Smooth muscle cell (in vitro differentiated cells): Measurements from ENCODE around the gene RBFA. TPM values are rescaled to one million over a fixed set of nuclear protein-coding genes. Genes with fewer than 3 reads are reported as not detected.

Experiments used
- DNase-seq: peaks from one replicate; lab custom pipeline; 2025; ENCODE audit not compliant: unreplicated experiment; lab: John Stamatoyannopoulos, UW
- H2AFZ ChIP-seq: fragments of 200-600 bp; sonication (generic); 2 replicates; pipeline ENCODE4 v1.6.0; 2016; ENCODE audit warnings: antibody characterized with exemption, low read depth, mild to moderate bottlenecking
- H3F3A ChIP-seq: fragments of 200-600 bp; sonication (generic); 2 replicates; pipeline ENCODE4 v1.6.0; 2017; ENCODE audit warnings: antibody characterized with exemption, low read depth
- H3K27ac ChIP-seq: fragments of 200-600 bp; sonication (generic); 2 replicates; pipeline ENCODE4 v1.5.1; 2016; ENCODE audit warnings: low read depth, mild to moderate bottlenecking
- H3K27me3 ChIP-seq: fragments of 200-600 bp; sonication (generic); 2 replicates; pipeline ENCODE4 v1.6.1; 2016; ENCODE audit warnings: low read depth, mild to moderate bottlenecking
- H3K36me3 ChIP-seq: fragments of 200-600 bp; sonication (generic); 2 replicates; pipeline ENCODE4 v1.5.1; 2016; ENCODE audit warnings: low read depth
- H3K4me1 ChIP-seq: fragments of 200-600 bp; sonication (generic); 2 replicates; pipeline ENCODE4 v1.5.1; 2016; ENCODE audit warnings: low read depth
- H3K4me2 ChIP-seq: fragments of 200-600 bp; sonication (generic); 2 replicates; pipeline ENCODE4 v1.6.0; 2016; ENCODE audit warnings: mild to moderate bottlenecking
- H3K4me3 ChIP-seq: fragments of 200-600 bp; sonication (generic); 2 replicates; pipeline ENCODE4 v1.5.1; 2016; ENCODE audit warnings: mild to moderate bottlenecking
- H3K79me2 ChIP-seq: fragments of 200-600 bp; sonication (generic); 2 replicates; pipeline ENCODE4 v1.6.0; 2016; ENCODE audit warnings: low read depth, mild to moderate bottlenecking
- H3K9ac ChIP-seq: fragments of 200-600 bp; sonication (generic); 2 replicates; pipeline ENCODE4 v1.6.0; 2016; ENCODE audit warnings: low read depth
- H3K9me3 ChIP-seq: fragments of 200-600 bp; sonication (generic); replicated peaks from 2 replicates; pipeline ENCODE4 v1.5.1; 2016; ENCODE audit warnings: low read depth
- H4K20me1 ChIP-seq: fragments of 200-600 bp; sonication (generic); 2 replicates; pipeline ENCODE4 v1.6.0; 2016; ENCODE audit warnings: low read depth
- CTCF ChIP-seq: fragments of 200-600 bp; sonication (generic); IDR thresholded peaks from 2 replicates; pipeline ENCODE4 v1.5.1; 2017; ENCODE audit warnings: borderline replicate concordance, mild to moderate bottlenecking, antibody characterized with exemption; ENCODE audit not compliant: insufficient read depth, poor library complexity, severe bottlenecking
- WGBS: methylation state at CpG from one replicate; pipeline ENCODE4 v1.1.7; 2016; ENCODE audit warnings: low lambda C conversion rate; 5-methylcytosine and 5-hydroxymethylcytosine counted together
- polyA plus RNA-seq: library from polyadenylated mRNA; unstranded; fragments of >200 nt; fragmentation: Nextera tagmentation; extraction: Ambion mirVana; gene quantifications from 2 replicates; pipeline ENCODE4 v1.2.1, GENCODE V29; 2016
- total RNA-seq: library from RNA; depleted of rRNA; stranded (reverse); fragments of >200 nt; gene quantifications from 2 replicates; pipeline ENCODE4 v1.2.3, GENCODE V29; 2014

RBFA gene
- total RNA-seq (15.0 and 16.3 TPM in 2 replicates), polyA plus RNA-seq (15.5 and 15.7 TPM in 2 replicates)

- no peaks in the 10 kb centered on the region for H3K27me3 ChIP-seq
- peak within 1 kb of the TSS; percentile 98 for H3K4me2 ChIP-seq
- H3K79me2 ChIP-seq: peaks cover 25% of the 10 kb centered on the region
- peak within 1 kb of the TSS; percentile 73 for H3K27ac ChIP-seq
- peak within 1 kb of the TSS; percentile 97 for H2AFZ ChIP-seq
- peak within 1 kb of the TSS; percentile 89 for H3K4me3 ChIP-seq
- peak within 1 kb of the TSS; percentile 74 for H3K9ac ChIP-seq
- H3K4me1 ChIP-seq: peaks cover 14% of the 10 kb centered on the region
- no peaks in the 10 kb centered on the region for H3K9me3 ChIP-seq
- H3K36me3 ChIP-seq: no peaks in the 10 kb centered on the region
- DNase-seq: peak; percentile 99
- no peaks in the 10 kb centered on the region for H3F3A ChIP-seq
- 1% methylated on average over 48 of the region's 99 CpGs for WGBS
- no peaks in the 10 kb centered on the region for H4K20me1 ChIP-seq
- peak; percentile 42 for TF ChIP-seq CTCF
These were observed at the start of gene RBFA for GRCh38 chr18:80034068-80034851. Gene RBFA, plus strand, starts transcription at chr18:80034434. Its CDS starts 62 bp downstream, at chr18:80034496.

- Histone ChIP-seq H2AFZ (no peak overlapping the region), H3K36me3 (no peaks in the 10 kb centered on the region), H3K9me3 (no peaks in the 10 kb centered on the region), H3K9ac (no peak overlapping the region), H3K4me3 (no peak overlapping the region), H3K27ac (no peak overlapping the region), H3K27me3 (no peaks in the 10 kb centered on the region), H3F3A (peaks cover 5% of the 10 kb centered on the region), H3K4me1 (peaks cover 10% of the 10 kb centered on the region), H3K79me2 (peaks cover 80% of the 10 kb centered on the region), H4K20me1 (peaks cover 76% of the 10 kb centered on the region), H3K4me2 (no peak overlapping the region)
- DNase-seq: no peak
- WGBS: 96% methylated on average over 12 of the region's 12 CpGs
- TF ChIP-seq CTCF: no peak
These were observed 49.1 kb upstream of the RBFA start for GRCh38 chr18:79985172-79985571.

GRCh38 chr18:79986726-79987125 lies 47.5 kb upstream of the RBFA start:
- Histone ChIP-seq H3K4me1 (peaks cover 10% of the 10 kb centered on the region), H3F3A (peaks cover 5% of the 10 kb centered on the region), H3K27ac (no peak overlapping the region), H3K4me3 (peak overlapping the region; percentile 89), H3K27me3 (no peaks in the 10 kb centered on the region), H4K20me1 (peaks cover 60% of the 10 kb centered on the region), H3K36me3 (no peaks in the 10 kb centered on the region), H3K9me3 (no peaks in the 10 kb centered on the region), H3K79me2 (peaks cover 65% of the 10 kb centered on the region), H3K4me2 (peak overlapping the region; percentile 96), H2AFZ (no peak overlapping the region), H3K9ac (peak overlapping the region; percentile 81)
- no peak for DNase-seq
- no peak for TF ChIP-seq CTCF
- 62% methylated on average over 7 of the region's 7 CpGs for WGBS
